Tibial nerve (tissue), 4 donors: ENCODE measurements around the gene UGT1A3. TPM values are rescaled to one million over a fixed set of nuclear protein-coding genes. Genes with fewer than 3 reads are reported as not detected.

ENCODE experiments used
- DNase-seq, 2 donors: peaks; one replicate each; pipeline ENCODE4 v3.0.0-alpha.2; 2019; ENCODE audit warnings: low spot score in 2 of 2
- H3K27ac ChIP-seq, 4 donors: fragments of 200-600 bp; sonication (generic) in 3 of 4; one replicate each; pipeline ENCODE4 v1.5.1; 2017 to 2019; ENCODE audit warnings: mild to moderate bottlenecking in 1 of 4
- H3K27me3 ChIP-seq, 2 donors: fragments of 200-600 bp; sonication (generic) in 1 of 2; one replicate each; pipeline versions ENCODE4 v1.5.1 to v1.6.0; 2017 to 2019
- H3K36me3 ChIP-seq, 3 donors: fragments of 200-600 bp; sonication (generic); one replicate each; pipeline ENCODE4 v1.5.1; 2018 to 2019
- H3K4me1 ChIP-seq, 4 donors: fragments of 200-600 bp; sonication (generic) in 3 of 4; one replicate each; pipeline ENCODE4 v1.5.1; 2017 to 2019
- H3K4me3 ChIP-seq, 4 donors: fragments of 200-600 bp; sonication (generic) in 3 of 4; one replicate each; pipeline ENCODE4 v1.5.1; 2017 to 2019; ENCODE audit warnings: mild to moderate bottlenecking in 1 of 4, moderate library complexity in 1 of 4
- H3K9me3 ChIP-seq, 4 donors: fragments of 200-600 bp; sonication (generic) in 3 of 4; one replicate each; pipeline ENCODE4 v1.5.1; 2017 to 2019
- CTCF ChIP-seq, 5 experiments: fragments of 200-600 bp in 3 of 5; fragments of 450-650 bp in 2 of 5; sonication (generic) in 3 of 5; IDR thresholded peaks; one replicate each; pipeline ENCODE4 v1.5.1; 2016 to 2019; ENCODE audit warnings: antibody characterized with exemption in 5 of 5, mild to moderate bottlenecking in 3 of 5, moderate library complexity in 2 of 5
- EP300 ChIP-seq, 2 donors: sonication (generic); formaldehyde crosslinking; IDR thresholded peaks; one replicate each; pipeline ENCODE4 v1.6.1; 2017; ENCODE audit warnings: antibody characterized with exemption in 2 of 2, mild to moderate bottlenecking in 1 of 2
- POLR2A ChIP-seq, 2 donors: fragments of 450-650 bp; IDR thresholded peaks; one replicate each; pipeline ENCODE4 v1.6.1; 2017; ENCODE audit warnings: antibody characterized with exemption in 2 of 2, mild to moderate bottlenecking in 2 of 2, moderate library complexity in 2 of 2
- WGBS, 2 donors: methylation state at CpG; one replicate each; pipeline ENCODE4 v1.1.5; 2018; 5-methylcytosine and 5-hydroxymethylcytosine counted together
- total RNA-seq, 4 donors: library from RNA; depleted of rRNA; stranded (reverse); fragments of >200 nt; gene quantifications; one replicate each; pipeline ENCODE4 v1.1.0, GENCODE V29; 2016

Gene UGT1A3
- total RNA-seq, 4 donors from 2014 or later: not detected

- H3K4me1 ChIP-seq: no peaks in the 10 kb centered on the region
- no peaks in the 10 kb centered on the region for H3K9me3 ChIP-seq
- no peak for DNase-seq
- no peaks in the 10 kb centered on the region for H3K27me3 ChIP-seq
- TF ChIP-seq CTCF (IDR thresholded peaks at IDR 0.05): no peak
- TF ChIP-seq POLR2A (IDR thresholded peaks at IDR 0.05): no peak
- TF ChIP-seq EP300 (IDR thresholded peaks at IDR 0.05): no peak
- 89% methylated on average over 9 of the region's 9 CpGs for WGBS, 2 donors
- H3K27ac ChIP-seq: no peak overlapping the region
- no peak overlapping the region for H3K4me3 ChIP-seq
- no peaks in the 10 kb centered on the region for H3K36me3 ChIP-seq
Observed at GRCh38 chr2:233769260-233769659, 40.4 kb downstream of the UGT1A3 start.

- 88 to 90% methylated on average over 16 of the region's 16 CpGs for WGBS, 2 donors
- TF ChIP-seq EP300 (IDR thresholded peaks at IDR 0.05) (no peak), POLR2A (IDR thresholded peaks at IDR 0.05) (no peak), CTCF (IDR thresholded peaks at IDR 0.05) (no peak)
- H3K4me1 ChIP-seq: no peaks in the 10 kb centered on the region
- no peak overlapping the region for H3K27ac ChIP-seq
- no peaks in the 10 kb centered on the region for H3K27me3 ChIP-seq
- H3K9me3 ChIP-seq: peaks cover 0 to 9% (median 0%) of the 10 kb centered on the region in 4 donors
- DNase-seq: no peak
- H3K36me3 ChIP-seq: no peaks in the 10 kb centered on the region
- H3K4me3 ChIP-seq: no peak overlapping the region
Observed at GRCh38 chr2:233772153-233772552, 43.3 kb downstream of the UGT1A3 start.

GRCh38 chr2:233772583-233772982 is 43.7 kb downstream of the UGT1A3 start:
- Histone ChIP-seq H3K36me3 (no peaks in the 10 kb centered on the region), H3K27me3 (no peaks in the 10 kb centered on the region), H3K4me1 (no peaks in the 10 kb centered on the region), H3K4me3 (no peak overlapping the region), H3K9me3 (peaks cover 0 to 9% (median 0%) of the 10 kb centered on the region in 4 donors), H3K27ac (no peak overlapping the region)
- no peak for DNase-seq
- whole genome bisulfite sequencing, 2 donors: 68 to 78% methylated on average over 5 of the region's 5 CpGs
- TF ChIP-seq CTCF (IDR thresholded peaks at IDR 0.05) (no peak), POLR2A (IDR thresholded peaks at IDR 0.05) (no peak), EP300 (IDR thresholded peaks at IDR 0.05) (no peak)

- WGBS, 2 donors: 85 to 93% methylated on average over 5 of the region's 5 CpGs
- Histone ChIP-seq H3K4me3 (no peak overlapping the region), H3K27me3 (no peaks in the 10 kb centered on the region), H3K9me3 (peaks cover 0 to 9% (median 0%) of the 10 kb centered on the region in 4 donors), H3K27ac (no peak overlapping the region), H3K4me1 (no peaks in the 10 kb centered on the region), H3K36me3 (no peaks in the 10 kb centered on the region)
- DNase-seq: no peak
- TF ChIP-seq POLR2A (IDR thresholded peaks at IDR 0.05): no peak
- TF ChIP-seq EP300 (IDR thresholded peaks at IDR 0.05): no peak
- no peak for TF ChIP-seq CTCF (IDR thresholded peaks at IDR 0.05)
Observed at GRCh38 chr2:233773854-233774253, 45.0 kb downstream of the UGT1A3 start.

GRCh38 chr2:233775414-233775813 is 46.6 kb downstream of the UGT1A3 start:
- H3K27me3 ChIP-seq: no peaks in the 10 kb centered on the region
- 89 to 94% methylated on average over 6 of the region's 6 CpGs for WGBS, 2 donors
- no peak for DNase-seq
- H3K4me1 ChIP-seq: no peaks in the 10 kb centered on the region
- peaks cover 0 to 9% (median 0%) of the 10 kb centered on the region in 4 donors for H3K9me3 ChIP-seq
- no peak overlapping the region for H3K4me3 ChIP-seq
- no peak overlapping the region for H3K27ac ChIP-seq
- TF ChIP-seq CTCF (IDR thresholded peaks at IDR 0.05) (no peak), POLR2A (IDR thresholded peaks at IDR 0.05) (no peak), EP300 (IDR thresholded peaks at IDR 0.05) (no peak)
- H3K36me3 ChIP-seq: no peaks in the 10 kb centered on the region
